NCI-H146 (cell line): ENCODE data around the gene ZNF433.

Experiments
- DNase-seq: peaks from one replicate; lab custom pipeline; 2025; lab: John Stamatoyannopoulos, UW

ZNF433 gene

GRCh38 chr19:11989112-11989456 is 46.4 kb downstream of the ZNF433 start:
- DNase-seq, result no peak

DNA sequence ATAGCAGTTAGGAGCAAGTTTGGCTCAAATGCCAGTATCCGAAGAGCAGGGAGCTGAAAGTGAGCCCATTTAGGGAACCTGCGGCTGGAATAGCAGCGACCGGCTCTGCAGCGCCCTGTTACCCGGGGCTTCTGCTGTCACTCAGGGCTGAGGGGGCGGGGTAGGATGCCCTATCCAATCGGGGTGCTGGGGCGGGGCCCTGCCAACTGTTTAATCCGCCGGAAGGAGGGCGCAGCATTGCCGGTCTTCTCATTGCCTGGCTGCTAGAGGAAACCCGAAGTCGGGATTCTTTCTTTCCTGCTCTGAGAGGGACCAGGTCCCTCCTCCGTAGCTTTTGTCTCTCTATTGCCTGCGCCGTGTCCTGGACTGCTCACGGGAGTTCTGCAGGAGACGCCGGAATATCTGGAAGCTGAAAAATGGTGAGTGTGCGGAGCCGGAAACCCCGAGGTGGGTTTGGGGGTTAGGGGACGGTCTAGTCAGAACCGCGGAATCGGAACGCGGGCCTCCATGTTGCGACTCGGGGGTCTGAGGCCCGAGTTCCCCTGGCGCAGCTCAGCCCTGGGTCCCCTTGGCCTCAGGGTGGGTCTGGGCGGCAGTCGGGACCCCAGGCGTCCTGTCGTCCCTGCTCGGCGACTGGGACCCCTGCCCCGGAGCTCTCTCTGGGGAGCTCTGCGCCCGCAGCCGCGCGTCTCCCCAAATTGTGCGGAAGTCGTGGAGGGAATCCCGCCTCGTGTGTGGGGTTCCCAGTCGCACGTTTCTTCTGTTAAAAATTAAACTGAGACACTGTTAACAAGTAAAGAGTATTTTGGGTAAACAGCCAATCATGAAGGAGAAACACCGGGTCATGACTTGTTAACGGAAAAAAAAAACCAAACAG is 47.8 kb downstream of the ZNF433 start:
- DNase-seq, result peak; percentile 98

DNA sequence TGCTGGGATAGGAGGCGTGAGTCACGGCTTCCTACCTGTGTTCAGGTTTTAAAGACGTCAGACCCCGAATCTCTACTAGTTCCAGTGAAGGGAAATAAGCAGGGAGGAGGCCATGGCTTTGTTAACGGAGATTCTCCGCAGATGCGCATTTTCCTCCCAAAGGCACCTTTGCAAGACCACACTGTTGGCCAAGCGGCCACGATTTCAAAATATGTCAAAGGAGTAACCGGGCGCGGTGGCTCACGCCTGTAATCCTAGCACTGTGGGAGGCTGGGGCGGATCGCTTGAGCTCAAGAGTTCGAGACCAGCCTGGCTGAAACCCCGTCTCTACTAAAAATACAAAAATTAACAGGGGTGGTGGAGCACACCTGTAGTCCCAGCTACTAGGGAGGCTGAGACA is 48.7 kb downstream of the ZNF433 start:
- DNase-seq, result no peak

DNA sequence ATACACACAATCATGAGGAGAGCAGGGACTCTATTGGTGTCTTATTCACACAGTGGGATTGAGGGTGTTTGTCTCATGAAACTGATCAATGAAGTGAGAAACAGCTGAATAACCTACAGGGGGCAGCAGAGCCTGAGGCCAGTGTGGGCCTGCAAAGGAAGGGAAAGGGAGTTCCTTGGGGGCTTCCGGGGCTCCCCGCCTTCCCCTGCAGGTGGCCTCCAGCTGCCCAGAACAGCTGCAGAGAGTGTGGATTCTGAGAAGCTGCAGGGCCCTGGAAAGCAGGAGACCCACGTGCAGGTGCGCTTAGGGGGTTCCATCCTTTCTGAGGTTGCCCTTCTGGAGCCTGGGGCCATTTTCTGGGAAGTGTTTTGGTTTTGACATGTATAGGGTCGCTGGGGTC is 50.5 kb downstream of the ZNF433 start:
- DNase-seq, result peak; percentile 83

GRCh38 chr19:11982526-11982925 is 53.0 kb downstream of the ZNF433 start:
- no peak for DNase-seq

DNA sequence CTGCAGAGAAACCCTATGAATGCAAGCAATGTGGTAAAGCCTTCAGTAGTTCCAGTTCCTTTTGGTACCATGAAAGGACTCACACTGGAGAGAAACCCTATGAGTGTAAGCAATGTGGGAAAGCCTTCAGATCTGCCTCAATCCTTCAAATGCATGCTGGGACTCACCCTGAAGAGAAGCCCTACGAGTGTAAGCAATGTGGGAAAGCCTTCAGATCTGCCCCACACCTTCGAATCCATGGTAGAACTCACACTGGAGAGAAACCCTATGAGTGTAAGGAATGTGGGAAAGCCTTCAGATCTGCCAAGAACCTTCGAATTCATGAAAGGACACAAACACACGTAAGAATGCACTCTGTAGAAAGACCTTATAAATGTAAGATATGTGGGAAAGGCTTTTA is 56.0 kb downstream of the ZNF433 start:
- DNase-seq, result no peak

DNA sequence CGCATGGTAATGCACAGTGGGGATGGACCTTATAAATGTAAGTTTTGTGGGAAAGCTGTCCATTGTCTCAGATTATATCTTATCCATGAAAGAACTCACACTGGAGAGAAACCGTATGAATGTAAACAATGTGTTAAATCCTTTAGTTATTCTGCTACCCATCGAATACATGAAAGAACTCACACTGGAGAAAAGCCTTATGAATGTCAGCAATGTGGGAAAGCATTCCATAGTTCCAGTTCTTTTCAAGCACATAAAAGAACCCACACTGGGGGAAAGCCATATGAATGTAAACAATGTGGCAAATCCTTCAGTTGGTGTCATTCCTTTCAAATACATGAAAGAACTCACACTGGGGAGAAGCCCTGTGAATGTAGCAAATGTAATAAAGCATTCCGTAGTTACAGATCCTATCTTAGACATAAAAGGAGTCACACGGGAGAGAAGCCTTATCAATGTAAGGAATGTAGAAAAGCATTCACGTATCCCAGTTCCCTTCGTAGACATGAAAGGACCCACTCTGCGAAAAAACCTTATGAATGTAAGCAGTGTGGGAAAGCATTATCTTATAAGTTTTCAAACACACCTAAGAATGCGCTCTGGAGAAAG is 56.9 kb downstream of the ZNF433 start:
- no peak for DNase-seq

DNA sequence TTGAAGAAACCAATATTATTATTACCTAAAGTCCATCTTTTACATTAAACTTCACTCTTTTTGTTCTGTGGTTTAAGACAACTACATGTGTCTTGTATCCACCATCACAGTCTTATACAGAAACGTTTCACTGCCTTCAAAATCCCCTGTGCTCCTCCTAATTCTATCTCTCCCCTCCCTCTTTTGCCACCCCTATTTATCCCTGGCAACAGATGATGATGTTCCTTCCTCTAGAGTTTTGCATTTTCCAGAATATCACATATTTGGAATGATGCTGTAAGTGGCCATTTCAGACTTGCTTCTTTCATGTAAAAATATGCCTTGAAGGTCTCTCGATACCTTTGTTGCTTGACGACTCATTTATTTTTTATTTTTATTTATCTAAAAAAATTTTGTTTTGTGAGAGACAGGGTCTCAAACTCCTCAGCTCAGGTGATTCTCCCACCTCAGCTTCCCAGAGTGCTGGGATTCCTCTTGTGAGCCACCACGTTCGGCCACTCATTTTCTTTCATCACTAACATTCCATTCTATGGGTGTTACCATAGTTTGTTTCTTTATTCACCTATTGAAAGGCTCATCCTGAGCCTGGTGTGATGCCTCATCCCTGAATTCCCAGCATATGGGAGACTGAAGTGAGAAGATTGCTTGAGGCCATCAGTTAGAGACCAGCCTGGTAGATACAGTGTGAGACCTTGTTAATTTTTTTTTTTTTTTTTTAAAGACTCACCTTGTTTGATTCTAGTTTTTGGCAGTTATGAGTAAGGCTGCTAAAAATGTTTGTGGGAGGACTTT is 62.3 kb downstream of the ZNF433 start:
- DNase-seq, result no peak

DNA sequence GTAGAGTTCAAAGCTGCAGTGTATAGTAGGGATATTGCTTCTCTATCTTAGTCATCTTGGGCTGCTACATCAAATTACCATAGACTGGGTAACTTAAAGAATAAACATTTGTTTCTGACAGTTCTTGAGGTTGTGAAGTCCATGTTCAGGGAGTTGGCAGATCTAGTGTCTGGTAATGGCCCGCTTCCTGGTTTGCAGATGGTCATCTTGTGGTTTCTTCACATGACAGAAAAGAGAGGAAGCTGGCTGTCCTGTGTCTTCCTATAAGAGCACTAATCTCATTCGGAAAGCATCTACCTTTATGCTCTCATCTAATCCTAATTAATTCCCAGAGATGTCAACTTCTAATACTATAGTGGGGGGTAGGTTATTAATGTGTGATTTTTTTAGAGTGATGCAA is 64.4 kb downstream of the ZNF433 start:
- no peak for DNase-seq

DNA sequence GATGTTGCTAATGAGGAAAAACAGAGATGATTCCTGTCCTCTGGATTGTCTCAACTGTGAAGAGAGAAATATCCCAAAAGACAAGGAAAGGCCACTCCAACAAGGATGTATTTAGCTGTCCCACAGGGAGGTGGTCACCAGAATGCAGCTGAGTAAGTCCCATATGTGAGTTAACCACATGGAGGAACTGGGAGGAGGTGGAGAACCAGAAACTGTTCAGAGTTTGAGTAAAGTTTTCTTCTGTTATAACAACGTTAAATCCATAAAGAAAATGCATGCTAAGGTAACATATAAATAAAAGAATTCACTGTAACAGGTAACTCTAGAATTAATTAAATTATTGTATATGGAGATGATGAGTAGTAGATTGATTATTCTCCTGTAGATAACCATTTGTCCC is 65.3 kb downstream of the ZNF433 start:
- no peak for DNase-seq

- peak; percentile 96 for DNase-seq
Measured at GRCh38 chr19:11964858-11965645, 70.4 kb downstream of the ZNF433 start, which contains the start of gene ZNF763. Gene ZNF763 (plus strand): TSS chr19:11965040. CDS start chr19:11965209, 169 bp downstream.
